ENCODE data around the gene ATP6V0A1. TPM values are rescaled to one million over a fixed set of nuclear protein-coding genes. Genes with fewer than 3 reads are reported as not detected.
"Not testable (repeated sequence)": the region's sequence is repeated elsewhere in the genome, so short reads cannot be mapped to it uniquely, and the experiment has no call there.

The ATP6V0A1 gene
- total RNA-seq, 2 donors from 2014 or later: 78.0 to 80.3 TPM

GRCh38 chr17:42438600-42439567 lies 19.8 kb upstream of the ATP6V0A1 start:
- no peak for TF ChIP-seq POLR2AphosphoS5 (IDR thresholded peaks at IDR 0.05)
- TF ChIP-seq CTCF (IDR thresholded peaks at IDR 0.05): no peak
- 91% methylated on average over 9 of the region's 9 CpGs for WGBS
- H3K4me1 ChIP-seq (replicated peaks): no peaks in the 10 kb centered on the region
- no peaks in the 10 kb centered on the region for H3K36me3 ChIP-seq
- no peak overlapping the region for H3K4me3 ChIP-seq
- H3K27ac ChIP-seq: no peak overlapping the region
- no peak for DNase-seq (ENCODE audit: low spot score)
- no peaks in the 10 kb centered on the region for H3K9me3 ChIP-seq
- no peaks in the 10 kb centered on the region for H3K27me3 ChIP-seq (replicated peaks; ENCODE audit: insufficient read depth)
- intact Hi-C loops (cut with DNase I): no loop called here

GRCh38 chr17:42441371-42442195 lies 17.1 kb upstream of the ATP6V0A1 start:
- H3K36me3 ChIP-seq: no peaks in the 10 kb centered on the region
- intact Hi-C loops (cut with DNase I): no loop called here
- H3K9me3 ChIP-seq: no peaks in the 10 kb centered on the region
- no peak overlapping the region for H3K4me3 ChIP-seq
- DNase-seq (ENCODE audit: low spot score): no peak
- H3K4me1 ChIP-seq (replicated peaks): no peaks in the 10 kb centered on the region
- H3K27ac ChIP-seq: no peak overlapping the region
- 71% methylated on average over 7 of the region's 7 CpGs for WGBS
- no peaks in the 10 kb centered on the region for H3K27me3 ChIP-seq (replicated peaks; ENCODE audit: insufficient read depth)
- no peak for TF ChIP-seq POLR2A (IDR thresholded peaks at IDR 0.05)
- no peak for TF ChIP-seq POLR2AphosphoS5 (IDR thresholded peaks at IDR 0.05)
- no peak for TF ChIP-seq CTCF (IDR thresholded peaks at IDR 0.05)

- intact Hi-C loops (cut with DNase I): no loop called here
- no peaks in the 10 kb centered on the region for H3K4me1 ChIP-seq (replicated peaks)
- H3K4me3 ChIP-seq: no peak overlapping the region
- TF ChIP-seq CTCF (IDR thresholded peaks at IDR 0.05) (no peak), POLR2AphosphoS5 (IDR thresholded peaks at IDR 0.05) (no peak), POLR2A (IDR thresholded peaks at IDR 0.05) (no peak)
- H3K27ac ChIP-seq: no peak overlapping the region
- no peak for DNase-seq (ENCODE audit: low spot score)
- no peaks in the 10 kb centered on the region for H3K27me3 ChIP-seq (replicated peaks; ENCODE audit: insufficient read depth)
- H3K36me3 ChIP-seq: no peaks in the 10 kb centered on the region
- 44% methylated on average over 5 of the region's 5 CpGs for WGBS
- H3K9me3 ChIP-seq: no peaks in the 10 kb centered on the region
Measured at GRCh38 chr17:42442196-42442565, 16.5 kb upstream of the ATP6V0A1 start.

GRCh38 chr17:42449176-42449575 lies 9.5 kb upstream of the ATP6V0A1 start:
- H3K27me3 ChIP-seq (replicated peaks; ENCODE audit: insufficient read depth); H3K27ac ChIP-seq; intact Hi-C loops (cut with DNase I); H3K9me3 ChIP-seq; H3K4me1 ChIP-seq (replicated peaks); H3K4me3 ChIP-seq; H3K36me3 ChIP-seq; DNase-seq (ENCODE audit: low spot score): not testable (repeated sequence)
- WGBS: 96% methylated on average over 13 of the region's 27 CpGs

- H3K36me3 ChIP-seq; H3K4me1 ChIP-seq (replicated peaks); H3K27me3 ChIP-seq (replicated peaks; ENCODE audit: insufficient read depth); H3K4me3 ChIP-seq; H3K27ac ChIP-seq; DNase-seq (ENCODE audit: low spot score); H3K9me3 ChIP-seq; intact Hi-C loops (cut with DNase I): not testable (repeated sequence)
- no CpG with 5 or more reads among the region's 2 CpGs for WGBS
Measured at GRCh38 chr17:42449838-42450237, 8.8 kb upstream of the ATP6V0A1 start.

- H3K4me3 ChIP-seq; H3K27me3 ChIP-seq (replicated peaks; ENCODE audit: insufficient read depth); H3K27ac ChIP-seq; H3K36me3 ChIP-seq; DNase-seq (ENCODE audit: low spot score); H3K9me3 ChIP-seq; H3K4me1 ChIP-seq (replicated peaks); intact Hi-C loops (cut with DNase I): not testable (repeated sequence)
- 66% methylated on average over 5 of the region's 5 CpGs for WGBS
Measured at GRCh38 chr17:42451270-42451669, 7.4 kb upstream of the ATP6V0A1 start.
